SK-N-MC (cell line): ENCODE results near the gene SEMA5A.

Experiments used
- DNase-seq: peaks from one replicate; pipeline ENCODE4 v3.0.0-alpha.2; 2011; ENCODE audit warnings: low read depth, low spot score
- H3K27ac ChIP-seq: fragments of 200-600 bp; sonication (generic); 2 replicates; pipeline ENCODE4 v1.5.1; 2016; ENCODE audit warnings: mixed run types
- H3K36me3 ChIP-seq: fragments of 200-600 bp; sonication (generic); 2 replicates; pipeline ENCODE4 v1.6.1; 2017; ENCODE audit warnings: antibody characterized with exemption, low read length, mixed read lengths; ENCODE audit not compliant: insufficient read depth
- H3K4me3 ChIP-seq: fragments of 200-600 bp; sonication (generic); 2 replicates; pipeline ENCODE4 v1.5.1; 2016
- H3K9ac ChIP-seq: fragments of 200-600 bp; sonication (generic); 2 replicates; pipeline ENCODE4 v1.8.0; 2017; ENCODE audit warnings: mixed run types, mixed read lengths; ENCODE audit not compliant: insufficient read length
- H3K9me3 ChIP-seq: fragments of 200-600 bp; sonication (generic); 2 replicates; pipeline ENCODE4 v1.6.1; 2017; ENCODE audit warnings: low read depth, mild to moderate bottlenecking, antibody characterized with exemption, low read length, moderate library complexity, mixed read lengths
- EZH2 ChIP-seq: fragments of 200-600 bp; sonication (generic); IDR thresholded peaks from one replicate; pipeline ENCODE4 v1.6.1; 2017; ENCODE audit warnings: antibody characterized with exemption
- FOXP2 ChIP-seq: optimal IDR thresholded peaks from 2 replicates; pipeline ENCODE3; 2011; ENCODE audit warnings: mild to moderate bottlenecking, moderate library complexity; ENCODE audit not compliant: insufficient read depth; ENCODE audit errors: extremely low read length, control extremely low read depth
- POLR2AphosphoS5 ChIP-seq: IDR thresholded peaks from 2 replicates; pipeline ENCODE4 v1.6.1; 2012; ENCODE audit warnings: mild to moderate bottlenecking, low read depth, low read length, borderline replicate concordance

Gene SEMA5A

GRCh38 chr5:9464478-9464877, 81.4 kb downstream of the SEMA5A start:
- no peak overlapping the region for H3K27ac ChIP-seq
- no peak for TF ChIP-seq FOXP2
- no peak for TF ChIP-seq POLR2AphosphoS5
- no peak for TF ChIP-seq EZH2
- no peak overlapping the region for H3K4me3 ChIP-seq
- no peak overlapping the region for H3K9ac ChIP-seq
- H3K9me3 ChIP-seq = no peaks in the 10 kb centered on the region
- no peaks in the 10 kb centered on the region for H3K36me3 ChIP-seq
- DNase-seq = no peak

- no peak for DNase-seq
- no peak overlapping the region for H3K4me3 ChIP-seq
- H3K36me3 ChIP-seq = no peaks in the 10 kb centered on the region
- no peaks in the 10 kb centered on the region for H3K9me3 ChIP-seq
- TF ChIP-seq POLR2AphosphoS5 = no peak
- no peak for TF ChIP-seq FOXP2
- TF ChIP-seq EZH2 = no peak
- no peak overlapping the region for H3K27ac ChIP-seq
- H3K9ac ChIP-seq = no peak overlapping the region
These were observed 83.8 kb downstream of the SEMA5A start for GRCh38 chr5:9462109-9462508.

- DNase-seq = no peak
- TF ChIP-seq FOXP2 (no peak), EZH2 (no peak), POLR2AphosphoS5 (no peak)
- H3K9ac ChIP-seq = no peak overlapping the region
- no peak overlapping the region for H3K27ac ChIP-seq
- H3K9me3 ChIP-seq = no peaks in the 10 kb centered on the region
- H3K4me3 ChIP-seq = no peak overlapping the region
- H3K36me3 ChIP-seq = no peaks in the 10 kb centered on the region
These were observed 84.8 kb downstream of the SEMA5A start for GRCh38 chr5:9460885-9461645.

- H3K27ac ChIP-seq = no peak overlapping the region
- no peak overlapping the region for H3K9ac ChIP-seq
- TF ChIP-seq FOXP2 = no peak
- no peak for TF ChIP-seq POLR2AphosphoS5
- no peaks in the 10 kb centered on the region for H3K36me3 ChIP-seq
- no peak overlapping the region for H3K4me3 ChIP-seq
- H3K9me3 ChIP-seq = no peaks in the 10 kb centered on the region
- no peak for DNase-seq
These were observed 89.3 kb downstream of the SEMA5A start for GRCh38 chr5:9456435-9457042.

GRCh38 chr5:9455826-9456434, 89.9 kb downstream of the SEMA5A start:
- Histone ChIP-seq H3K27ac (no peak overlapping the region), H3K4me3 (no peak overlapping the region), H3K36me3 (no peaks in the 10 kb centered on the region), H3K9ac (no peak overlapping the region), H3K9me3 (no peaks in the 10 kb centered on the region)
- DNase-seq = no peak
- TF ChIP-seq POLR2AphosphoS5 = no peak
- TF ChIP-seq EZH2 = no peak
- TF ChIP-seq FOXP2 = no peak

- no peak for TF ChIP-seq POLR2AphosphoS5
- TF ChIP-seq EZH2 = no peak
- TF ChIP-seq FOXP2 = no peak
- Histone ChIP-seq H3K9me3 (no peaks in the 10 kb centered on the region), H3K9ac (no peak overlapping the region), H3K4me3 (no peak overlapping the region), H3K36me3 (no peaks in the 10 kb centered on the region), H3K27ac (no peak overlapping the region)
- DNase-seq = no peak
These were observed 91.4 kb downstream of the SEMA5A start for GRCh38 chr5:9454491-9454890.

- Histone ChIP-seq H3K4me3 (no peak overlapping the region), H3K9ac (no peak overlapping the region), H3K36me3 (no peaks in the 10 kb centered on the region), H3K9me3 (no peaks in the 10 kb centered on the region), H3K27ac (no peak overlapping the region)
- TF ChIP-seq FOXP2 (no peak), POLR2AphosphoS5 (no peak), EZH2 (no peak)
- no peak for DNase-seq
These were observed 91.8 kb downstream of the SEMA5A start for GRCh38 chr5:9454012-9454481.

GRCh38 chr5:9453480-9454011, 92.3 kb downstream of the SEMA5A start:
- no peaks in the 10 kb centered on the region for H3K36me3 ChIP-seq
- no peaks in the 10 kb centered on the region for H3K9me3 ChIP-seq
- DNase-seq = no peak
- TF ChIP-seq FOXP2 = no peak
- TF ChIP-seq POLR2AphosphoS5 = no peak
- TF ChIP-seq EZH2 = no peak
- no peak overlapping the region for H3K27ac ChIP-seq
- no peak overlapping the region for H3K4me3 ChIP-seq
- no peak overlapping the region for H3K9ac ChIP-seq
